ENCODE results near the gene TNRC18.

Gene TNRC18

GRCh38 chr7:5436003-5436678 lies 12.5 kb upstream of the TNRC18 start:
- TF ChIP-seq, protein P1, sequence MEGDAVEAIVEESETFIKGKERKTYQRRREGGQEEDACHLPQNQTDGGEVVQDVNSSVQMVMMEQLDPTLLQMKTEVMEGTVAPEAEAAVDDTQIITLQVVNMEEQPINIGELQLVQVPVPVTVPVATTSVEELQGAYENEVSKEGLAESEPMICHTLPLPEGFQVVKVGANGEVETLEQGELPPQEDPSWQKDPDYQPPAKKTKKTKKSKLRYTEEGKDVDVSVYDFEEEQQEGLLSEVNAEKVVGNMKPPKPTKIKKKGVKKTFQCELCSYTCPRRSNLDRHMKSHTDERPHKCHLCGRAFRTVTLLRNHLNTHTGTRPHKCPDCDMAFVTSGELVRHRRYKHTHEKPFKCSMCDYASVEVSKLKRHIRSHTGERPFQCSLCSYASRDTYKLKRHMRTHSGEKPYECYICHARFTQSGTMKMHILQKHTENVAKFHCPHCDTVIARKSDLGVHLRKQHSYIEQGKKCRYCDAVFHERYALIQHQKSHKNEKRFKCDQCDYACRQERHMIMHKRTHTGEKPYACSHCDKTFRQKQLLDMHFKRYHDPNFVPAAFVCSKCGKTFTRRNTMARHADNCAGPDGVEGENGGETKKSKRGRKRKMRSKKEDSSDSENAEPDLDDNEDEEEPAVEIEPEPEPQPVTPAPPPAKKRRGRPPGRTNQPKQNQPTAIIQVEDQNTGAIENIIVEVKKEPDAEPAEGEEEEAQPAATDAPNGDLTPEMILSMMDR (IDR thresholded peaks at IDR 0.05; ENCODE audit: extremely low read depth, insufficient read depth, missing control alignments): no peak
- in situ Hi-C loops (cut with MboI; ENCODE audit: low pct_unique_long_range_greater_than_20kb, low sequenced_read_pairs, unreplicated experiment): no loop called here
- no peak for DNase-seq (ENCODE audit: low spot score)

GRCh38 chr7:5435291-5436002 lies 11.8 kb upstream of the TNRC18 start:
- DNase-seq (ENCODE audit: low spot score): peak; percentile 59
- in situ Hi-C loops (cut with MboI; ENCODE audit: low pct_unique_long_range_greater_than_20kb, low sequenced_read_pairs, unreplicated experiment): no loop called here
- TF ChIP-seq, protein P1 (IDR thresholded peaks at IDR 0.05; ENCODE audit: extremely low read depth, insufficient read depth, missing control alignments): no peak

GRCh38 chr7:5433181-5433580 lies 9.5 kb upstream of the TNRC18 start:
- TF ChIP-seq, protein P1 (IDR thresholded peaks at IDR 0.05; ENCODE audit: extremely low read depth, insufficient read depth, missing control alignments): no peak
- DNase-seq (ENCODE audit: low spot score): no peak
- in situ Hi-C loops (cut with MboI; ENCODE audit: low pct_unique_long_range_greater_than_20kb, low sequenced_read_pairs, unreplicated experiment): no loop called here

GRCh38 chr7:5432691-5433090 lies 9.1 kb upstream of the TNRC18 start:
- in situ Hi-C loops (cut with MboI; ENCODE audit: low pct_unique_long_range_greater_than_20kb, low sequenced_read_pairs, unreplicated experiment): no loop called here
- no peak for DNase-seq (ENCODE audit: low spot score)
- TF ChIP-seq, protein P1 (IDR thresholded peaks at IDR 0.05; ENCODE audit: extremely low read depth, insufficient read depth, missing control alignments): no peak

DNA sequence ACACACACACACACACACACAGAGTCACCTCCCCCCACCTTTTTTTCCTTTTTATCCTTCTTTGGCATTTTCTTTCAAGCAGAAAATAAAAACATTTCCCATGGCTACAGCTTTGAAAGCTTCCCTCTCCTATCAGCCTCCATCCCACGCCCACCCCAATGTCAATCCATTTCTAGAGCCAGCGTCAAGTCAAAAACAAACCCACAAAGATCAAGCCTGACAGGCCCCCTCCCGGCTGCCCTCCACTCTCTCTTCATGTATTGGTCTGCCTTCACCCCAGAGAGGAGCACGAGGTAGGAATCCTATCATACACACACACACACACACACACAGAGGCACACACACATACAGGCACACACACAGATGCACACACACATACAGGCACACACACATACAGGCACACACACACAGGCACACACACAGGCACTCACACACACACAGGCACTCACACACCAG lies 8.0 kb upstream of the TNRC18 start:
- TF ChIP-seq, protein P1 (IDR thresholded peaks at IDR 0.05; ENCODE audit: extremely low read depth, insufficient read depth, missing control alignments): no peak
- in situ Hi-C loops (cut with MboI; ENCODE audit: low pct_unique_long_range_greater_than_20kb, low sequenced_read_pairs, unreplicated experiment): no loop called here
- DNase-seq (ENCODE audit: low spot score): no peak

DNA sequence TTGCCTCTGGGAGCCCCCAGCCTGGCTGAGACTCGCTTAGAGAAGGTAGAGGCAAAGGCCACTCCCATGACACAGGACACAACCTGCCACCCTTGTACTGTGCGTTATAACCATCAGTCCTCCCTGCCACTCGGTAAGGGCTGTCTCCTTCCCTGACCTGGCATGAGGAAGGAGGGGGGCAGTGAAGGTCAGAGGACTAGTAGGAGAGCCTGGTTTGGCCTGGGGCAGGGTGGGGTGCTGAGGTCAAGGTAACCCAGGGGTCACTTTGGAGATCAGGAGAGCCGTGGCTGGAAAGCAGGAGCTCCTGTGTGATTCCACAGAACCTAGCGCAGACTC lies 6.9 kb upstream of the TNRC18 start:
- TF ChIP-seq, protein P1 (IDR thresholded peaks at IDR 0.05; ENCODE audit: extremely low read depth, insufficient read depth, missing control alignments): no peak
- in situ Hi-C loops (cut with MboI; ENCODE audit: low pct_unique_long_range_greater_than_20kb, low sequenced_read_pairs, unreplicated experiment): no loop called here
- no peak for DNase-seq (ENCODE audit: low spot score)

Data from GM13977 (cell line).